Glomerular visceral epithelial cell (primary cell): ENCODE data around the gene SLF1.
A peak's percentile ranks its signal among the peaks of the same experiment; 100 is the strongest.

Experiments
- DNase-seq: peaks from one replicate; pipeline ENCODE4 v3.0.0-alpha.2; 2016; ENCODE audit errors: extremely low spot score

Gene SLF1

DNA sequence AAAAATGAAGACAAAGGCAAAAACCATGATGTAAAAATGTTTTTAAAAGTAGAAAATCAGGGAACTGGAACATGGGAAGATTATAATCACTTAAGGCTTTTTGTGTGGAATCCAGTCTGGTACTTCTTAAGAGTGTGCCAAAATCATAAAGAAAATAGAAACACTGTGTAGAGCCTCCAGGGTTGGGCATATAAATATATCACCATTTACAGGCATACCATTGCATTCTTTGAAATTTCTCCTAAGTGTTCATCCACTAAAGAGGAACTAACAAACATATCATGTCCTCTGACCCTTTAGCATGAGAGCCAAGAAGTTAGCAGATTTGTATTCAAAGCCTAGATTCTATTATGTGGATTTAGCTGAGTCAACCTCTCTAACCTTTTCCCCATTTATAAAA, 93.3 kb downstream of the SLF1 start:
- DNase-seq: no peak

DNA sequence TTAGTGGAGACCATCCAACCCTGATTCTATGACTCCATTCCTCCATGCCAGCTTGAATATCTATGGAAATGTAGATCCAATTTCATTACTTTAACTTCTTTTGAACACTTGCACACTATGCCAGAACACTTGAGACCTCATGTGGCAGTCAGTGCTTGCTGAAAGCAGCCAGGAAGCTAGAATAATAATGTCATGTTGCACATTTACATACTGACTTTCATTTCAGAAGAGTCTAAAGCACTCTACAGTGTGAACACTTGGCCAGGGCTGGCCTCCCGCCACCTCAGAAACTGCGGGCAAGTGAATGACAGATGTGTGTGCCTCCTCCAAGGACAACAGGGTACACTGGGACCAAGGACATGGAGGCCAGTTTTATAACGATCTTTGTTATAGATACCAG, 97.3 kb downstream of the SLF1 start:
- no peak for DNase-seq

DNA sequence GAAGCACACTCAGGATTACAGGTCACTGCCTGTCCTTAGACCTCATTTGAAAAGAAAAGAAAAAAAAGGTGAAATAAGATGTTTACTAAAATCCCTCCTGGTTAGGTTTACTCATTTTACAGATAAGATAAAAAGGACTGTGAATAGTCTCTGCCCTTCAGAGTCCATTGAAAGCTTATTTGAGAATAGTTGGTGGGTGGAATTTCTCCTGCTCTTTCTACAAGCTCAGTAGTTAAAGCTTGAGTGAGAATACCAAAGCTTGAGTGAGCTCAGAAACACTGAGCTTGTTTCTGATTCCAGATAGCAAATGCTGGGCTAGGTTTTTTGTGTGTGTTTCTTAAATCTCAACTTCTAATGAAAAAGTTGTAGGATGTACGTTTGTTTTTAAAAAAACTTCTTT, 106.7 kb downstream of the SLF1 start:
- DNase-seq: no peak

DNA sequence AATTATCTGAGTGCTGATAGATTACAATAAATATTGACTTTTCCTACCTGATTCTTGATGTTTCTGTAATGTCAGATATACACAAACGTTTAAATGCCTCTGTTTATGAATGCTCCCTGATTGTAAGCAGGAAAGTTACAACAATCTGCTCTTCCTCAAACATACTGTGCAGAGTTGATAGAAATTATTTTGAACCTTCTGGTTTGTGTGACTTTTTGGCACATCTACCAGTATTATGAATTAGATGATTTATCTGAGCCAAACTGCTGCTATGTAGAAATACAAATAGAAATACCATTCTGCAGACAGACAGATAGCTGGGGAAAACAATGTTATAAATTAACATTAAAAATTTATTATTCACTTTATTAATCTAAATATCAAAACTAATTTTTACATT, 113.0 kb downstream of the SLF1 start:
- no peak for DNase-seq

DNA sequence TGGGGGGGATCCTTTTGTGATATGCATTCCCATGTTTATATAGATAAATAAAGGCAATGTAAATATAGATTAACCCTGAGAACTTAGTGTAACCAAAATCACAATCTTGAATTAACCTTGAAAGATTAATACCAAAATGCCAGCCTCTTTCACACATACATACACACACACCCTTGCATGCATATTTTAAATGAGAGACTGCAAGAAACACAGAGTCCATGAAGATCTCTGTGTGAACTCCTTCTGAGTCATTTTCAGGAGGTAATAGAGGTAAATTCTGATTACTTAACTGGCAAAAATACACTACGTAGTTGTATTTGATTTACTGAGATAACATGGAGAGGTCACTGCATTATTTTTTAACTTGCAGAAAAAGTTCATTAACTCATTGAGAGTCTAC, 118.0 kb downstream of the SLF1 start:
- DNase-seq: no peak

DNA sequence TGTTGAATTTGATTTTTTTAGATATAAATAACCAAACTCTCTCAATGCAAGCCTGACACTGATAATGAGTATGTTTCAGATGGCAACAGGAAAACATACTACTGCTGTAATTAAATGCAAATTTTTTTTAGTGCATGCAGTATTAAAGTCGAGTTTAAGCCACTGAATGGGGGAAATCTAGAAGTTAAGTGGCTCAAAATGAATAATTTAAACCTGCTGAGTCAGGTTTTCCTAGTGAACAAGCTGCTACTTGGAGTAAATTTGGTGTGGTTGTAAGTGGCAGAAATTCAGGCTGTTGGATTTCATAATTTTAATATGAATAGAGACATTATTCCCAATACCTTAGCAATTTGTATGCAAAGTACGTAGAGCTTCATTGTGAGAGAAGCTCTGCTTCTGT, 121.8 kb downstream of the SLF1 start:
- DNase-seq: no peak

DNA sequence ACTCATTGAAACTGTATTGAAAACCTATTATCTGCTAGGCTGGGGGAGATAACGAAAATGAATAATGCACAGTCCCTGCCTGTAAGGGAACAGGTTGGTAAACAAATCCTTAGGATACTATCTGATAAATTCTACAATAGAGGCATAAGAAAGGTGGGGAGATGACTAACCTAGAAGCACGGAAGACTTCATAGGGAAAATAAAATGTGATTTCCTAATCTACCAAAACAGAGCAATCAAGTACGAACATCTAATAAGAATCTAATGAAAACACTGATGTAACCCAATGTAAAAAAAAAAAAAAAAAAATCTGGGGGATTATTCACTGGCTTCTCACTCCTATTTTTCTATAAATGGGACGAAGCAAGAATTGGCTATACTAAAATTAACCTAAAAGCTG, 124.4 kb downstream of the SLF1 start:
- no peak for DNase-seq

DNA sequence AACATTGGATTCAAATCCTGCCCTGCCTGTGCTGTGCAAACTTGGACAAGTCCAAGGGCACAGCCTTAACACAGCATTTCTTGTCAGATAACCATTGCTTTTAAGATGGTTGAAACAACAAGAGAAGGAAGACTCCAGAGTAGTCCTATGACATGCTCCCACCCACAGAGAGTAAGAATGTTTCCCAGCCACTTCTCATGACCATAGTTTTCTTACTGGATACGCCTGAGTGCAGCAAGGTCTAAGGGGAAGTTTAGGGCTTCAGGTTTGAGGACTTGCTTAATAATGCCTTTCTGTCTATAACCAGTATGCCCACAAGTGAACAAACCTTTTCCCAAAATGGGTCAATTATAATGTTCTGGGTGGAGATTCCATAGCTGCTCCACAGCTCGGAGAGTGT, 126.4 kb downstream of the SLF1 start:
- DNase-seq: no peak

DNA sequence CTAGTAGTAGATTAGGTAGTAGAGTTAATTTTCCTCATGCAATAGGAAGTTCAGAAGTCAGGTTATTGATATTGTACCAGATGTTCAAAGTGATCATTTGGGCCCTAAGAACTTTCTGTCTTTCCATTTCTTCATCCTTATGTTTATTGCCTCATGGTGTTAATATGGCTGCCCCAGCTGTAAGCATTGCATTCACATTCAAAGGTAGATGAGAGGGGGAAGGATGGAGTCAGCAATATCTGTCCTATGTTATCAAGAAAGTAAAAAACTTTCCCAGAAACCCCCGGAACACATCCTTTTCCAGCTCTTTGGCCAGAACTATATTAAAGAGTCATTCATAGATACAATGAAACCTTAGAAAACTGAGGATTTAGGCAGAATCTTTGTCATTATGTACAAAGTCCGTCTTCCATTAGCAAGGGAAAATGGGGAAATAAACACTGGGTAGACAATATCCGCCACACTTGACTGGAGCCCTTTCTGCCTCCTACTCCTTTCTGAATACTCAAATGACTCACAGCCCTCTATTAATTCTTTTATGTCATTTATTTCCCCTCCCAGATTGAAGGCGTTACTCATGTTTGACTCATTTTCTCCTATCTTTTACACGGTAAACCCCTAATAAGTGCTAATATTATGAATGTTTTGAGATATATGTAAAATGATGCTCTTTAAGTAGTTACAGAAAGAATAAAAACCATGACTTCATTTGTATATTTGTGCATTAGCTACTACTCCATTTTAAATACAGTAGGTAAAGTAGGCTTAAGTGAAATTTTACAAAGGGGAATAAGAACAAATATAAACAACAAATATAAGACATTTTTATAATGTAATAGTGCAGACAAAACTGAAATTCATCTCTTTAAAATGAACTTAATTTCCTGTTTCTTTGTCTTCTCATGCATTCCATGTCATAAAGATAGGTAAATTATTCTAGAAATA, 127.6 kb downstream of the SLF1 start:
- DNase-seq: peak; percentile 46

DNA sequence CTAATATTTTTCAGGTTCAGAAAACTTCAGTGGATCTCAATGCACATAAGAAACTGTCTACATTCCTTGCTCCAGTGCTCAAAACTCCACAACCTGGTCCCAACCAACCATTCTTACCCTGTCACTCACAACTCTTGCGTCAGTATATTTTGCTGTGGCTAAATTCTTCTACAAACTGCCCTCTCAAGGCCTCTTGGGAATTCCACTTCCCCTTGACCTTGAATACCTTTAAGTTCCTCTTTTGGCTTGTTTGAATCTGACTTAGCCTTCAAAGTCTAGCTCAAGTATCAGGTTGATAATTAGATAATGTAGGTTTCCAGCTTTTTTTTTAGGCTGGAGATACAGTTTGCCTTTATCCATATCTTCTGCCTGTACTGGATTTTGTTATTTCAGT, 128.3 kb downstream of the SLF1 start:
- DNase-seq: peak; percentile 11
